MM.1S (cell line): ENCODE measurements around the gene MYO9B.

Experiments used
- DNase-seq: peaks from one replicate; pipeline ENCODE4 v3.0.0-alpha.2; 2015
- H2AFZ ChIP-seq: fragments of 300-600 bp; sonication (generic); 2 replicates; pipeline ENCODE4 v1.6.0; 2016; ENCODE audit warnings: antibody characterized with exemption, low read length
- H3F3A ChIP-seq: fragments of 300-600 bp; sonication (generic); 2 replicates; pipeline ENCODE4 v1.6.1; 2016; ENCODE audit warnings: mild to moderate bottlenecking, antibody characterized with exemption, low read length, moderate library complexity, mixed read lengths; ENCODE audit not compliant: insufficient read depth
- H3K27ac ChIP-seq: fragments of 300-600 bp; sonication (generic); 2 replicates; pipeline ENCODE4 v1.5.1; 2016; ENCODE audit warnings: mild to moderate bottlenecking, low read length
- H3K27me3 ChIP-seq: fragments of 300-600 bp; sonication (generic); replicated peaks from 2 replicates; pipeline ENCODE4 v1.6.0; 2016; ENCODE audit warnings: low read length; ENCODE audit not compliant: insufficient read depth
- H3K36me3 ChIP-seq: fragments of 300-600 bp; sonication (generic); replicated peaks from 2 replicates; pipeline ENCODE4 v1.6.1; 2016; ENCODE audit warnings: mild to moderate bottlenecking, low read length, mixed read lengths; ENCODE audit not compliant: insufficient read depth
- H3K4me1 ChIP-seq: fragments of 300-600 bp; sonication (generic); 2 replicates; pipeline ENCODE4 v1.6.1; 2016; ENCODE audit warnings: low read length, mixed read lengths
- H3K4me2 ChIP-seq: fragments of 300-600 bp; sonication (generic); 2 replicates; pipeline ENCODE4 v1.6.0; 2016; ENCODE audit warnings: low read depth, low read length
- H3K4me3 ChIP-seq: fragments of 300-600 bp; sonication (generic); 2 replicates; pipeline ENCODE4 v1.5.1; 2016; ENCODE audit warnings: low read length, mixed read lengths
- H3K79me2 ChIP-seq: fragments of 300-600 bp; sonication (generic); 2 replicates; pipeline ENCODE4 v1.6.1; 2016; ENCODE audit warnings: mixed run types, low read length, mixed read lengths
- H3K9ac ChIP-seq: fragments of 300-600 bp; sonication (generic); 2 replicates; pipeline ENCODE4 v1.6.1; 2016; ENCODE audit warnings: low read length, mixed read lengths
- H3K9me2 ChIP-seq: fragments of 300-600 bp; sonication (generic); replicated peaks from 2 replicates; pipeline ENCODE4 v1.6.1; 2016; ENCODE audit warnings: mild to moderate bottlenecking, low read length, mixed read lengths; ENCODE audit not compliant: insufficient read depth
- H3K9me3 ChIP-seq: fragments of 300-600 bp; sonication (generic); replicated peaks from 2 replicates; pipeline ENCODE4 v1.6.1; 2016; ENCODE audit warnings: mild to moderate bottlenecking, low read length, mixed read lengths; ENCODE audit not compliant: insufficient read depth
- H4K20me1 ChIP-seq: fragments of 300-600 bp; sonication (generic); 2 replicates; pipeline ENCODE4 v1.6.1; 2016; ENCODE audit warnings: mild to moderate bottlenecking, low read length, moderate library complexity, mixed read lengths; ENCODE audit not compliant: insufficient read depth
- EZH2 ChIP-seq: fragments of 300-600 bp; sonication (generic); optimal IDR thresholded peaks from 2 replicates; pipeline ENCODE3; 2017; ENCODE audit warnings: low read depth, mild to moderate bottlenecking, antibody characterized with exemption, low read length, mixed read lengths
- EZH2phosphoT487 ChIP-seq: fragments of 300-600 bp; sonication (generic); IDR thresholded peaks from 2 replicates; pipeline ENCODE4 v1.6.1; 2018; ENCODE audit warnings: antibody characterized with exemption, low read length
- TF ChIP-seq, protein P1 (sequence below): fragments of 300-600 bp; sonication (generic); IDR thresholded peaks from 2 replicates; pipeline ENCODE4 v1.5.1; 2016; ENCODE audit warnings: antibody characterized with exemption, low read length, mixed read lengths

Gene MYO9B

DNA sequence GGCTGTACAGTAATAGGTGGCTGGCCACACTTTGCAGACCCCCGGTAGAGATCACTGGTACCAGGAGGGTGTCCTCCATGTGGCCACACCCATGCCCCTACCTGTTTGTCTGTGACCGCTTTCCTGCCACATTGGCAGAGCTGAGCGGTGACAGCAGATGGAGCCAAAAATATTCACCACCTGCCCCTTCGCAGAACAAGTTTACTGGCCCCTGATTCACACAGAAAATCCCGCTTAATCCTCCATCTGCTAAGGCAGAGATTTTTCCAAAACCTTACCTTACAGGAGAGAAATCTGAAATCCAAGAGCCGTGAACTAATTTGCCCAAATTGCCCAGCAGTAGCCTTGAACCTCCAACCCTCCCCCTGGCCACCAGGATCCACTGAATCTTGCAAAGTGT is 52.1 kb downstream of the MYO9B start:
- no peaks in the 10 kb centered on the region for H3K79me2 ChIP-seq

DNA sequence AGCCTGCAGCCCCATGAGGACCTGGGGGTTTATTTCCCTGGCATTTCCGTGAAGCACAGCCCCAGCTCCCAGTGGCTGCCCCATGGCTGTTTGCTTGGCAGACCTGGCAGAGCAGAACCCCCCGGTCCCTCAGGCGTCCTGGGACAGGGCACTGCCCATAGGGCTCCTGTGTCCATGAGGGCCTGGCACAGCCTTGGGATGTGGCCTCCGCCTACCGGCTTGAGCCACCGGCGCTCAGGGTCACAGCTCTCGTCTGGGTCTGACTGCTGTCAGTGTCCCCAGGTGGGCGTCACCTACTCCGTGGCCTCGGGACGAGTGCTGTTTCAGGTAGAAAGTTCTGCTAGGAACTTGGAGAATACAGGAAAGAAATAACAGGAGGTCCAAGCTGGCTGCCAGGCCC is 52.8 kb downstream of the MYO9B start:
- Histone ChIP-seq H3K27me3 (no peaks in the 10 kb centered on the region), H3K9ac (no peak overlapping the region), H3K4me2 (no peak overlapping the region), H4K20me1 (no peaks in the 10 kb centered on the region), H3F3A (no peaks in the 10 kb centered on the region), H3K9me2 (no peaks in the 10 kb centered on the region), H3K9me3 (no peaks in the 10 kb centered on the region), H3K79me2 (no peaks in the 10 kb centered on the region), H3K36me3 (no peaks in the 10 kb centered on the region), H3K4me3 (no peak overlapping the region), H3K4me1 (no peaks in the 10 kb centered on the region), H3K27ac (no peak overlapping the region), H2AFZ (no peak overlapping the region)
- TF ChIP-seq EZH2 (no peak), EZH2phosphoT487 (no peak)
- TF ChIP-seq, protein P1, sequence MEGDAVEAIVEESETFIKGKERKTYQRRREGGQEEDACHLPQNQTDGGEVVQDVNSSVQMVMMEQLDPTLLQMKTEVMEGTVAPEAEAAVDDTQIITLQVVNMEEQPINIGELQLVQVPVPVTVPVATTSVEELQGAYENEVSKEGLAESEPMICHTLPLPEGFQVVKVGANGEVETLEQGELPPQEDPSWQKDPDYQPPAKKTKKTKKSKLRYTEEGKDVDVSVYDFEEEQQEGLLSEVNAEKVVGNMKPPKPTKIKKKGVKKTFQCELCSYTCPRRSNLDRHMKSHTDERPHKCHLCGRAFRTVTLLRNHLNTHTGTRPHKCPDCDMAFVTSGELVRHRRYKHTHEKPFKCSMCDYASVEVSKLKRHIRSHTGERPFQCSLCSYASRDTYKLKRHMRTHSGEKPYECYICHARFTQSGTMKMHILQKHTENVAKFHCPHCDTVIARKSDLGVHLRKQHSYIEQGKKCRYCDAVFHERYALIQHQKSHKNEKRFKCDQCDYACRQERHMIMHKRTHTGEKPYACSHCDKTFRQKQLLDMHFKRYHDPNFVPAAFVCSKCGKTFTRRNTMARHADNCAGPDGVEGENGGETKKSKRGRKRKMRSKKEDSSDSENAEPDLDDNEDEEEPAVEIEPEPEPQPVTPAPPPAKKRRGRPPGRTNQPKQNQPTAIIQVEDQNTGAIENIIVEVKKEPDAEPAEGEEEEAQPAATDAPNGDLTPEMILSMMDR, result no peak
- no peak for DNase-seq

More for the DNA sequence above, 52.1 kb downstream of the MYO9B start:
- Histone ChIP-seq H3K9me2 (no peaks in the 10 kb centered on the region), H3K9me3 (no peaks in the 10 kb centered on the region), H3K27ac (no peak overlapping the region), H3K9ac (no peak overlapping the region), H3K4me2 (no peak overlapping the region), H3K4me3 (no peak overlapping the region), H3K4me1 (no peaks in the 10 kb centered on the region), H2AFZ (no peak overlapping the region), H3K27me3 (no peaks in the 10 kb centered on the region), H3K36me3 (no peaks in the 10 kb centered on the region), H3F3A (no peaks in the 10 kb centered on the region), H4K20me1 (no peaks in the 10 kb centered on the region)
- no peak for DNase-seq
- TF ChIP-seq EZH2phosphoT487 (no peak), EZH2 (no peak)
- TF ChIP-seq, protein P1, result no peak

DNA sequence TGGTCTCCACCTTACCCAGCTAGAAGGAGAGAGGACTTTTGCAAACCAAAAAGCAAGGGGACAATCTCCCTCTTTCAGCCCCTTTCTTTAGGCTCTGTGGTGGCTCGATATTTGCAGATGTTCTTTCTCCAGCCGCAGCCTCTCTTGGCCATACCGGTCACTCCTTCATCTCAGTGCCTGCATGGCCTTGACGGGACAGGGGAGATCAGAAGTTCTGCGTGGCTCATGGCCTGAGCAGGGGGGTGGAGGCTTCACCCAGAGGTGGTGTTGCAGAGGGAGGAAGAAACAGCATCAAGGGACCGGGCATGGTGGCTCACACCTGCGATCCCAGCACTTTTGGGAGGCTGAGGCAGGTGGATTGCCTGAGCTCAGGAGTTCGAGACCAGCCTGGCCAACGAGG is 53.2 kb downstream of the MYO9B start:
- no peaks in the 10 kb centered on the region for H3K79me2 ChIP-seq
- H3K9ac ChIP-seq, result no peak overlapping the region
- H3K36me3 ChIP-seq, result no peaks in the 10 kb centered on the region
- no peaks in the 10 kb centered on the region for H3K9me3 ChIP-seq
- no peak for DNase-seq
- H3K9me2 ChIP-seq, result no peaks in the 10 kb centered on the region
- H3K27ac ChIP-seq, result no peak overlapping the region
- no peaks in the 10 kb centered on the region for H4K20me1 ChIP-seq
- no peaks in the 10 kb centered on the region for H3K27me3 ChIP-seq
- H3K4me1 ChIP-seq, result no peaks in the 10 kb centered on the region
- H2AFZ ChIP-seq, result no peak overlapping the region
- H3K4me2 ChIP-seq, result no peak overlapping the region
- H3K4me3 ChIP-seq, result no peak overlapping the region
- no peaks in the 10 kb centered on the region for H3F3A ChIP-seq
- TF ChIP-seq EZH2 (no peak), EZH2phosphoT487 (no peak)
- TF ChIP-seq, protein P1, result no peak
